Fibroblast of lung (primary cell): ENCODE data around the gene SLC25A34. TPM values are rescaled to one million over a fixed set of nuclear protein-coding genes. Genes with fewer than 3 reads are reported as not detected.

ENCODE experiments used
- DNase-seq, 2 donors: peaks; one replicate each; pipeline versions ENCODE4 v3.0.0 to v3.0.0-alpha.2; 2010; ENCODE audit warnings: low read depth in 2 of 2
- H2AFZ ChIP-seq: 2 replicates; pipeline ENCODE4 v1.5.1; 2012; ENCODE audit warnings: low read length, control low read depth, inconsistent platforms
- H3K27ac ChIP-seq: 2 replicates; pipeline ENCODE4 v1.5.1; 2011; ENCODE audit warnings: low read length, control low read depth; ENCODE audit not compliant: insufficient read depth
- H3K27me3 ChIP-seq: 2 replicates; pipeline ENCODE4 v1.5.1; 2011; ENCODE audit warnings: mild to moderate bottlenecking, low read length; ENCODE audit not compliant: control insufficient read depth, insufficient read depth
- H3K36me3 ChIP-seq: 2 replicates; pipeline ENCODE4 v1.5.1; 2011; ENCODE audit warnings: low read length; ENCODE audit not compliant: control insufficient read depth, insufficient read depth
- H3K4me1 ChIP-seq: 2 replicates; pipeline ENCODE4 v1.5.1; 2011; ENCODE audit warnings: low read length; ENCODE audit not compliant: control insufficient read depth, insufficient read depth; ENCODE audit errors: extremely low read depth
- H3K4me2 ChIP-seq: 2 replicates; pipeline ENCODE4 v1.5.1; 2011; ENCODE audit warnings: low read length, control low read depth; ENCODE audit not compliant: insufficient read depth; ENCODE audit errors: extremely low read depth
- H3K4me3 ChIP-seq, 4 experiments: fragments of 200-600 bp in 1 of 4; sonication (generic) in 1 of 4; replicated peaks in 1 of 4; 2 replicates each; pipeline ENCODE4 v1.5.1; 2011 to 2016; ENCODE audit warnings: low read length in 4 of 4, low read depth in 3 of 4, mild to moderate bottlenecking in 3 of 4, control low read depth in 2 of 4, inconsistent platforms in 1 of 4, mixed read lengths in 1 of 4; ENCODE audit not compliant: insufficient read depth in 1 of 4; ENCODE audit errors: control extremely low read depth in 1 of 4
- H3K79me2 ChIP-seq: 2 replicates; pipeline ENCODE4 v1.5.1; 2012; ENCODE audit warnings: mild to moderate bottlenecking, low read length, inconsistent platforms; ENCODE audit not compliant: control insufficient read depth, insufficient read depth
- H3K9ac ChIP-seq: 2 replicates; pipeline ENCODE4 v1.5.1; 2011; ENCODE audit warnings: mild to moderate bottlenecking, low read length, control low read depth; ENCODE audit not compliant: insufficient read depth
- H3K9me3 ChIP-seq: 2 replicates; pipeline ENCODE4 v1.5.1; 2012; ENCODE audit warnings: low read depth, low read length; ENCODE audit not compliant: control insufficient read depth, insufficient read depth
- H4K20me1 ChIP-seq: 2 replicates; pipeline ENCODE4 v1.5.1; 2011; ENCODE audit warnings: low read length; ENCODE audit not compliant: control insufficient read depth, insufficient read depth; ENCODE audit errors: extremely low read depth
- CTCF ChIP-seq, 2 donors: IDR thresholded peaks in 1 of 2; conservative IDR thresholded peaks in 1 of 2; 1 replicate in 1 of 2; 2 replicates in 1 of 2; pipeline ENCODE4 v1.5.1; 2011 to 2012; ENCODE audit warnings: low read length in 2 of 2, control low read depth in 1 of 2, inconsistent platforms in 1 of 2, low read depth in 1 of 2, mild to moderate bottlenecking in 1 of 2
- EZH2 ChIP-seq: IDR thresholded peaks from 2 replicates; pipeline ENCODE4 v1.5.1; 2012; ENCODE audit warnings: low read length, control low read depth, mild to moderate bottlenecking; ENCODE audit errors: missing control alignments
- polyA plus RNA-seq, 2 donors: library from polyadenylated mRNA; depleted of rRNA in 1 of 2; stranded (reverse) in 1 of 2; unstranded in 1 of 2; fragments of >200 nt; gene quantifications; 2 replicates each; pipeline ENCODE4 v1.2.1, GENCODE V29; 2011 to 2012; ENCODE audit warnings: missing spikeins in 1 of 2
- total RNA-seq: library from RNA; depleted of rRNA; stranded (reverse); fragments of >200 nt; gene quantifications from 2 replicates; pipeline ENCODE4 v1.2.1, GENCODE V29; 2014

SLC25A34 gene
- total and polyA plus RNA-seq, 2 donors (not counting 1 experiment from before 2014, with no cell fraction given) = 0.35 to 0.83 TPM

GRCh38 chr1:15756143-15757015 lies 20.3 kb downstream of the SLC25A34 start:
- no peak for DNase-seq
- no peak overlapping the region for H3K9ac ChIP-seq
- H3K4me3 ChIP-seq = no peak overlapping the region
- H3K4me1 ChIP-seq = peaks cover 14% of the 10 kb centered on the region
- H3K79me2 ChIP-seq = no peaks in the 10 kb centered on the region
- no peaks in the 10 kb centered on the region for H3K9me3 ChIP-seq
- H3K27me3 ChIP-seq = no peaks in the 10 kb centered on the region
- no peaks in the 10 kb centered on the region for H4K20me1 ChIP-seq
- no peak overlapping the region for H2AFZ ChIP-seq
- TF ChIP-seq CTCF (conservative IDR thresholded peaks at IDR 0.05 in 1 of 2, IDR thresholded peaks at IDR 0.05 in 1 of 2; ENCODE audit: low read depth in 1 of 2, low read length in 2 of 2) (no peak), EZH2 (no peak)
- no peak overlapping the region for H3K4me2 ChIP-seq
- H3K27ac ChIP-seq = no peak overlapping the region
- no peaks in the 10 kb centered on the region for H3K36me3 ChIP-seq

- no peaks in the 10 kb centered on the region for H3K27me3 ChIP-seq
- H3K9me3 ChIP-seq = no peaks in the 10 kb centered on the region
- no peaks in the 10 kb centered on the region for H4K20me1 ChIP-seq
- no peak overlapping the region for H3K9ac ChIP-seq
- H3K36me3 ChIP-seq = no peaks in the 10 kb centered on the region
- TF ChIP-seq EZH2 (no peak), CTCF (conservative IDR thresholded peaks at IDR 0.05 in 1 of 2, IDR thresholded peaks at IDR 0.05 in 1 of 2; ENCODE audit: low read depth in 1 of 2, low read length in 2 of 2) (no peak)
- H3K4me1 ChIP-seq = peaks cover 16% of the 10 kb centered on the region
- DNase-seq = no peak
- no peak overlapping the region for H3K4me2 ChIP-seq
- H3K79me2 ChIP-seq = peaks cover 2% of the 10 kb centered on the region
- no peak overlapping the region for H2AFZ ChIP-seq
- no peak overlapping the region for H3K4me3 ChIP-seq
- no peak overlapping the region for H3K27ac ChIP-seq
These were observed 21.0 kb downstream of the SLC25A34 start for GRCh38 chr1:15757016-15757543.

- H3K27me3 ChIP-seq = no peaks in the 10 kb centered on the region
- no peak overlapping the region for H3K4me2 ChIP-seq
- H3K9me3 ChIP-seq = no peaks in the 10 kb centered on the region
- peaks cover 16% of the 10 kb centered on the region for H3K4me1 ChIP-seq
- DNase-seq = peak; percentile 40 to 52
- peak overlapping the region in 3 of 4 experiments; percentile 17 to 71 (median 63) for H3K4me3 ChIP-seq
- no peak overlapping the region for H2AFZ ChIP-seq
- peak; percentile 49 for TF ChIP-seq EZH2
- TF ChIP-seq CTCF (conservative IDR thresholded peaks at IDR 0.05 in 1 of 2, IDR thresholded peaks at IDR 0.05 in 1 of 2; ENCODE audit: low read depth in 1 of 2, low read length in 2 of 2) = no peak
- H4K20me1 ChIP-seq = no peaks in the 10 kb centered on the region
- H3K79me2 ChIP-seq = peaks cover 2% of the 10 kb centered on the region
- H3K36me3 ChIP-seq = no peaks in the 10 kb centered on the region
- no peak overlapping the region for H3K9ac ChIP-seq
- H3K27ac ChIP-seq = no peak overlapping the region
These were observed 21.7 kb downstream of the SLC25A34 start for GRCh38 chr1:15757575-15758342.
